HEK293T (cell line): ENCODE data around the gene TSEN54.
"Not testable (repeated sequence)": the region's sequence is repeated elsewhere in the genome, so short reads cannot be mapped to it uniquely, and the experiment has no call there.

ENCODE experiments used
- FOXK2 ChIP-seq: fragments of 450-650 bp; IDR thresholded peaks from 2 replicates; pipeline ENCODE4 v1.6.1; 2016; ENCODE audit warnings: mild to moderate bottlenecking
- FOXM1 ChIP-seq: fragments of 450-650 bp; IDR thresholded peaks from 2 replicates; pipeline ENCODE4 v1.6.1; 2017; ENCODE audit warnings: mild to moderate bottlenecking, borderline replicate concordance

DNA sequence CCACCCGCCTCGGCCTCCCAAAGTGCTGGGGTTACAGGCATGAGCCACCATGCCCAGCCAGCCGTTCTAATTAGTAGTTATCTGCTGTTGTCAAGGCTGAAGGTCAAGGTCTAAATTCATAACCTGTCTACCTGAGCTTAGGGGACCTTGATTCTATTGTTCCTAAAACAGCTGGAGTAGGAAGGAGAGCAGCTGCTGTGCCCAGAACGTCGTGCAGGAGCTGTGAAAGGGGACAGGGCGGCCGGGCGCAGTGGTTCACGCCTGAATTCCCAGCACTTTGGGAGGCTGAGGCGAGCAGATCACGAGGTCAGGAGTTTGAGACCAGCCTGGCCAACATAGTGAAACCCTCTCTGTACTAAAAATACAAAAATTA is 38.9 kb upstream of the TSEN54 start:
- not testable (repeated sequence) for TF ChIP-seq FOXM1, FOXK2
